GM11168 (cell line): ENCODE measurements around the gene CDK6.

Source experiments
- in situ Hi-C: fragments of 300-500 bp; cut with MboI; formaldehyde crosslinking; loops from one replicate; pipeline ENCODE4 v1.12.0; 2022; ENCODE audit warnings: low sequenced_read_pairs; ENCODE audit not compliant: unreplicated experiment

The CDK6 gene

DNA sequence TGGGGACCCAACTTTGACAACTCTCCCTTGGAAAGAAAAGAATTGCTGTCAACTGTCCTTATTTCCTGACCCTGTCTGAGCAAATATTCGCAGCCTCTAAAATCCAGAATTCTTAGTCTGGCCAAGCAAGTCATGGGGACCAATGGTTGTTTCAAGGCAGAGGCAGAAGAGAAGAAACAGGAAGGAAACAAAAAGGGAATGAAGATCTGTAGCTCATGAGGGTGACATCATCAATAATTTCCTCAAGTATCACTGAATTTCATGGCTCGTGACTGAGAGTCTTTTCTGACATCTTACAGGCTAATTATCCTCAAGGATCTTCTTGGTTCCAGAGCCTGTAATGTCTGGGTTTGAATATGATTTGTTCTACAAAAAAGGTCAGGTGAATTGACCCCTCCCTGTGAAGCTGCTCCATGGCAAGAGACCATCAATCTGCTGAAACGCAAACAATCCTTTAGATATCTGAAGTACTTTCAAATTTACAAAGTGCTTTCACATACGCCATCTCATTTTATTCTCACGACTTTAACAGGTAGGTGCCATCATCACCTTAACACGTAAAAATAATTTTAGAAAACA, 5.8 kb downstream of the CDK6 start:
- in situ Hi-C loops, result loop anchor here (5.0 to 10.0 kb wide), 3 partner anchors 133 to 224 kb away; no protein-coding TSS in a partner anchor

- in situ Hi-C loops, result loop anchor here (5.0 to 10.0 kb wide), 3 partner anchors 133 to 225 kb away; no protein-coding TSS in a partner anchor
Observed at GRCh38 chr7:92830027-92830426, 6.3 kb downstream of the CDK6 start.

DNA sequence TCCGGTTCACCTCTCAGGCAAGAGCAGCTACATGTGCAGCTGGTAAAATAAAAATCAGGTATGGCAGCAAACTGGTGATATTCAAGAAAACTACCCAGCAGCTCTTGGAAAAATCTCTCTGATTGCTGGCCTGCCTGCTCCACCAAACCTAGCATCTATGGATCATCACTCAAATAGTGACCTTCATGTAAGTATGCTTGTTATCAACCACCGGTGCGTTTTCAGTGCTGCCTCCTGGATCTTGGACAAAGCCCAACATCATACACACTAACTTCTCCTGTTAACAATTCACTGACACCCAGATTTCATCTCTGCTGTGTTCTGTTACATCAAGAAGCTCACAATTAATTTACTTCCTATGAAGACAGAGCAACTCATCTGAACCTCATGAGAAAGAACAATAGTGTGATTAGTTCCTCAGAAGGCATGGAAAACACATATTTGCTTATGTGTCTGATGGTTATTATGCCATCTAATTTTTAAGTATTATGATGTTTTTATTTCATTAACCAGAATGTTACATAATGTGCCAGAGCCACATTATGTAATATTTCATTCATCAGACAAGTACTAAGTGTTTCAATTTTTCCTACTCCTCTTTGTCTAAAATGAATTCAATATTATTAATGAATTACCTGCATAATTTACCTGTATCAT, 8.8 kb downstream of the CDK6 start:
- in situ Hi-C loops, result no loop called here

DNA sequence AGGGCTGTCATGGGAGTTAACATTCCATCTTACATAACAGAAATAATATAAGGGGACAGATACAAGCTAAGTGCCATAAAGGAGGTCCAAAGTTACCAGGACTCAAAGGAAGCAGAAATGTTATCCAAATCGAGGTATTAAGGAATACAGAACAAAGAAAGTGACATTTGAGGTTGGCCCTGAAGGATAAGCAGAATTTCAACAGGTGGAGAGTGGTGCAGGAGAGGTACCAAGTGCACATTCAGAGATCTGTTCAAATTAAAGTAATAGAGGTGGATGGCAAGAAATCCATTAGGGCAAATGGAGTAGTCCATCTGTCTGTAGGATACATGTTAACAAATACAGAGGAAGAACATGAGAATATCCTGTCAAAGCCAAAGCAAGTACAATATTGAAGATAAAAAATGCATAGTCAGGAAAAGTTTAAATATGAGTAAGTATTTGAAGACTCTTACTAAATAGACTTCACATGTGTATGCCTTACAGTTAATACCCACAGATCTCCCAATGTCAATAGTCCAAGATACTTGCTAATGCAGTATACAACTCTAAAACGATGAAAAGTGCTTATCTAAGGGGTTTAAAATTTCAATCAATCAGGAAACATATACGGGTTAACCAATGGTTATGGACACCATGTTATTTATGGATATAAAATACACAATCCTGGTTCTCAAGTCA, 10.0 kb downstream of the CDK6 start:
- in situ Hi-C loops, result no loop called here

DNA sequence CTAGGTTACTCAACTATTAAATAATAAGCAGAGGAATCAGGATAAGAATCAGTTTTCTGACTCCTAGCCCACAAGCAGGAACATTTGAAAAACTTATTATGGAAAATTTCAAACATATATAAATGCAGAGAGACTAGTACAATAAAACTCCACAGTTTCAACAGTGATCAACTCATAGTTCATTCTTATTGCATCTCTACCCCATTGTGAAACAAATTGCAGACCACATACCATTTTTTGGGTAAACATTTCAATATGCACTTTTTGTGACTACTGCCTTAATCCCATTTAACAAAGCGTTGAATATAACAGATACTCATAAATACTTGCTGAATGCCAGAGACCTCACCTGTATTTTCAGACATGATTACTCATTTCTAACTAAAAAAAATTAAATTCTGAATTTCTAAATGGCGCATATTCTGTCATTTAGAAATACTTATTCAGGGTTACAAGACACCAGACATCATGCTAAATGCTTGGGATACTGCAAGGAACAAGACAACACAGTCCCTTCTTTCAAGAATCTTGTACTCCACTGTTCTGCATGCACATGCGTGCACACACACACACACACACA, 11.4 kb downstream of the CDK6 start:
- in situ Hi-C loops, result no loop called here

GRCh38 chr7:92824450-92824849, 11.9 kb downstream of the CDK6 start:
- in situ Hi-C loops, result no loop called here

DNA sequence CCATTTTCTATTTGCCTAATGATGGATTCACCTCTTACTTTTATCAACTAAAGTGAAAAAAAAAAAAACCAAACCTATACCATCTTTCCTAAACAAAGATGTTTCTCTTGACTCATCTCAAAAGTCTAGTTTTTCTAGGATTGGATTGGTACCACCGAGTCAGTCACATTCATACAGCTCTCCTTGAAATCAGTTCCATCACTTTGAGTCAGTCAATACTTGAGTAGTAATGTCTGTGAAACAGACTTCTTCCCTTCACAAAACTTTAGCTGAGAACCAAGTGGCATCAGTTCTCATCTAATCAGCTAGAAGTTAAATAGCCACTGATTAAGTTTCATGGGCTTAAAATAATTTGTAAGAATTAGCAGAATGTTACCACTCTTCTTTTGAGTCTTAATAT, 13.3 kb downstream of the CDK6 start:
- in situ Hi-C loops, result no loop called here

DNA sequence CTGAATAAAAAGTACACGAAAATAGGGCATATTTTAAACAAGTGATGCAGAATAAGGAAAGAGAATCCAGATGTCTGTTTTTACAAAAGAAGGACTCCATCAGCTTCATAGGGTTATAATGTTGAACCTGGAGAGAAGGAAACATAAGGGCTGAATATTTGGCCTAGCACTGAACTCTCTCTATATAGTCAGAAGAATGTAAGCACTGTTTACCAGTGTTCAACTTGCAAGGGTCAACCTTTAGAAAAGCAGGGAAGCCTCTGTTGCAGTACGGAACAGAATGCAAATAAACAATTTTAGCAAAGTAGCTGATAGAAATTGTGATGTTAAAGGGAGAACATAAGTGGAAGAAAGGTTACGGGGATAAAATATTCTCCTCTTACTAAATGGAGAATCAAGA, 16.2 kb downstream of the CDK6 start:
- in situ Hi-C loops, result no loop called here

- in situ Hi-C loops, result loop anchor here (10.0 kb wide), 1 partner anchor 83 kb away; no protein-coding TSS in a partner anchor
Observed at GRCh38 chr7:92817398-92817797, 19.0 kb downstream of the CDK6 start.

DNA sequence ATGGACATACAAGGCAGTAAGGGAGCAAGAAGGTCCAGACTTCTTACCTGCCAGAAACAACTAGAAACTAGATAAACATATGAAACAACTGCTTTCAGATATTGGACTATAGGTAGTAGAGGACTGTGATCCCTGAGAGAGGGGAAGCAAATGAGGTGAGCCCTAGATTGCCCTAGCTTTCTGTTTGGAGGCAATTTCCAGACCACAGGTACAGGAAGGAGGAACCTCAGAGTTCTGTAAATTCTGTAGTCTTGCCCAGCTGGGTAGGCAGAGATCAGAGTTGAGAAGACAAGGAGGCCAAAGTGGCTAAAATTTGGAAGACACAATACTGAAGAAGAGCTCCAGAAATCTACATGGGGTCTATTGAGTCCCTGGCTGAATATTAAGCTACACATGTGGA, 21.0 kb downstream of the CDK6 start:
- in situ Hi-C loops, result loop anchor here (10.0 kb wide), 1 partner anchor 81 kb away; no protein-coding TSS in a partner anchor

DNA sequence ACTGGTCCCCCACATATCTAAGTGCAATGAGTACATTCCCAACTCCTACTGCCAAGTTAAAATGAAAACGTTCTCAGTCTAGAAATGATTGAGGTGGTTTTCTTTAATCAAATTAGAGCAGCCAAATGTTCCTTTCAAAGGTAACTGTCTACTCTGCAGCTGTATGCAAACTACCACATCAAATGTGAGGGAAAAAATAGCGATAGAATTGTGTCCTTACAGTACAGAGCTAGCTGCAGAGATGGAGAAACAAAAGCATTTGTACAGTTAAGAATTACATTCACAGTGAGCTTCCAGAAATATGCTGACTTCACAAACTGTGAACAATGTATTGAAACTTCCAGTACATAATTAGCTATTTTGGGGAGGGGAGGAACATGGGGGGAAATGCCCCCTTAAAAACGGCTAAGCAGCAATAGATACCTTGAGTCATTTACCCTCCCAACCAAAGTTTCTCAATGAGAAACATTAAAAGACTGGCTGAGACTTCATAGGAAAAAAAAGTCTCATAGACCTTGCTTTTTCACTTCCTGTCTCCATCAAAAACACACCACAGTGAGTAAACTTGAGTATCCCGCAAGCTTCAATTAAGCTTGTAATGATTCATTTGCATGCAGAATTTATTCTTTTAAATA, 22.9 kb downstream of the CDK6 start:
- in situ Hi-C loops, result loop anchor here (10.0 kb wide), 1 partner anchor 79 kb away; no protein-coding TSS in a partner anchor

GRCh38 chr7:92811158-92811557, 25.2 kb downstream of the CDK6 start:
- in situ Hi-C loops, result loop anchor here (10.0 kb wide), 1 partner anchor 76 kb away; no protein-coding TSS in a partner anchor

- in situ Hi-C loops, result loop anchor here (10.0 kb wide), 1 partner anchor 75 kb away; no protein-coding TSS in a partner anchor
Observed at GRCh38 chr7:92809760-92810573, 26.4 kb downstream of the CDK6 start.

DNA sequence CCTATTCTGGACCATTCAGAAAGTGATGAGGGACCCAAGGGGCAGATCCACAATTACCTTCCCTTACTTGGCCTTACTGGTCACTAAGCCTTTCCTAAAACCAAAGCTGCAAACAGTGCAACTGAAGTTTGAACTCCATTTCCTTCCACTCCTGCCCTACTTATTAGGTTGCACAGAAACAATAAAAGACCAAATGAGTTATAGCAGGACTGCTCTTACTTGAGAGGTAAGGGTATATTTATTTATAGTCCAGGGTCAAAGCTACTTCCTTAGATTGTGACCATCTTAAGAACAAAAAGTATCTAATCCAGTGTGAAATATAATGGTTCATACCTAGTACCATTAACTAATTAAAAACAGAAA, 27.0 kb downstream of the CDK6 start:
- in situ Hi-C loops, result no loop called here

DNA sequence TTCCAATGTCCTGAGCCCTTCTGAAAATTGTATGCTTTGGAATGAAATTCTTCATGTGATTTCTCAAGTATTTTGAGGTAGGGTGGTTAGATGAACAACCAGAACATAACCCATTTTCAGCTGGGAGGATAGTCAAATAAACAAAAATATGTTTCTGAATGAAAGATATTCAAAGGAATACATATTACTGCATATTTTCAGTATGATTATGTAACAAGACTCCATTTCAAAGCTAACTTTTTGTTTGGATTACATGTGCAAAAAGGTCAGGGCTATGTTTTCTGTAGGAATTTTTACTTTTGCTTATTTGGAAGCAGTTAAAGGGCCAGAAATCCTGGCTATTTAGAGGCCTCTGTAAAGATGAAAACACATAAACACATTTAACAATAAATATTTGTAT, 27.7 kb downstream of the CDK6 start:
- in situ Hi-C loops, result no loop called here

DNA sequence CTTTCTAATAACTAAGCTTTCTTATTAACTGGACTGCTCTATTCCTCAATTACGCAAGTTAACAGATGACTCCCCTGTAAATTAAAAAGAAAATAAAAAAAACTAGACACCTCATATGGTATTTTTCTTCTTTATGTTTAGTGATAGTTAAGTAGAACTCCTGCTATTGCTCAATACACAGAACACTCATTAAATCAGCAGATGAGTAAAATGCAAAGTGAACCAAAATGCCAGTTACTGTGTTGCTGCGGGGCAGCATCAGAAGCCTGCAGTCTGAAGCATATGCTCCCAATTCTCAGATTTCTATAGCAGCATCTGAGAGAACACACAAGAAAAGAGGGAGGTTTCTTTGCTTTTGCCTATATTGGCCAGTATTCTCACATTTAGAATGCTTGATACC, 28.4 kb downstream of the CDK6 start:
- in situ Hi-C loops, result no loop called here

DNA sequence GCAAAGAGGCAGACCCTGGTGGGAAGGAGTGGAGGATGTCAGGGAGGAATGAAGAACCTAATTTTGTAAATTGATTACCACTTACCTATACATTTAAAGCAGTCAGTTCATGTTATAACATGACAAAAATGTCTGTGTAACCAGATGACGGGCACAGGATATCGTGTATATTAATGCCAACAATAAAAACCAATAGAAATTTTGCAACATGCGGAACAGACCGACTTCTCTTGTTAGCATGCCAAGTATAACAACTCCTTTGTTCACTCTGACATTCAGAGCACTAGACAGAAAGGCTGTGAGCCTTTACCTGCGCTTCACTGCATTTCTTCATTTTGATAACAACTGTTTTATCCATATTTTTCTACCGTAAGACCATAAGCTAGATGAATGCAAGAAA, 29.9 kb downstream of the CDK6 start:
- in situ Hi-C loops, result no loop called here

DNA sequence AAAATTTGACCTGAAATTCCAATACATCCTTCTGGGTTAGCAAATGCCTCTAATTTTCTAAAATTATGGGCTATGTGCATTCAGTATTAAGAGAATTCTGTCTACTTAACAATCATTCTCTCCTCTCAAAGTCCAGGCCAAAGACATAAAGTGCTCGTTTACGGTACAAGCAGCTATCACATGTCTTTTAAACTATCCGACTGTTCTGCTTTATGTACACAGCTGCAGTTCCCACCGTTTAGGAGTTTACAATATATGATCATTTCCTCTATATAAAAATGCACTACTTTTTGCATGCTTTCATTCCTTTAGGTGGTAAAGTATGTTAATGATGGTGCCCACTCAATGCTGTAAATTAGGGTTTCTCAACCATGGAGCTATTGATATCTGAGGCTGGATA, 34.0 kb downstream of the CDK6 start:
- in situ Hi-C loops, result no loop called here

- in situ Hi-C loops, result no loop called here
Observed at GRCh38 chr7:92799446-92800211, 36.7 kb downstream of the CDK6 start.
